CD4-positive, alpha-beta T cell treated with Interleukin-2 at 100 ng/mL for 4 hours (primary cell): ENCODE results near the gene SPNS1.

Source experiments
- DNase-seq: peaks from one replicate; pipeline ENCODE4 v3.0.0-alpha.2; 2020; ENCODE audit warnings: low spot score

SPNS1 gene

DNA sequence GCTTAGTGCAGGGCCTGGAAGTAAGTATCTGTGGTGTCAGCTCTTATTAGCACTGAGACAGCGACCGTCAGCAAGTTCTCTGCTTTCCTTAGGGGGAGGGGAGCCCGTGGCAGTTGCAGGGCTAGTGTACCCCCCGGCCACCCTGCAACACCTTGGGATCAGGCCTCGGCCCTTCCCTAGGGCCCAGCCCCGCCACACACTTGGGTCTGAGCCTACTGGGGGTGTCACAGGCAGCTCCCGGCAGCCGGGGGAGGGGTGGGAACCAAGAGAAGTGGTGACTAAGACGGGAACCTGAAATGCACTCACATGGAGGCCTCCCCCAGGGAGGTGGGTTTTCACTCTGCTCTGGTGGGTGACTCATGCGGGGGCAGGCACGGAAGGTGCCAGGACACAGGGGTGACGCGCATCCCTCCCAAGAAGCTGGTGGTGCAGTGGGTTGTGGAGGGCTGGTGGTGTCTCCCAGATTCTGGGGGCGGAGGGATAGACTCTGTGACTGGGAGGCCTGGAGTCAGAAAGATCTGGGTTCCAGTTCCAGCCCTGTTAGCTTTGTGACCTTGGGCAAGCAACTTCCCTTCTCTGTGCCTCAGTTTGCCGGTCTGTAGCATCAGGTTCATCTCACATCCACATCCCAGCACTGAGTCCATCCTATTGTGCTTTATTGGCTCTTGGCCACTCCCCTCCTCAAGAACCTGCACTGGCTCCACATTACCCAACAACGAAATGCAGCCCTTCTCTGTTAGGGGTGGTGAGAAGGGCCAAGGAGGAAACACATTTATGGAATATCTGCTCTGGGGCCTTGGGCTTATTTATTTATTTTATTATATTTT, 54.8 kb downstream of the SPNS1 start:
- peak; percentile 83 for DNase-seq

DNA sequence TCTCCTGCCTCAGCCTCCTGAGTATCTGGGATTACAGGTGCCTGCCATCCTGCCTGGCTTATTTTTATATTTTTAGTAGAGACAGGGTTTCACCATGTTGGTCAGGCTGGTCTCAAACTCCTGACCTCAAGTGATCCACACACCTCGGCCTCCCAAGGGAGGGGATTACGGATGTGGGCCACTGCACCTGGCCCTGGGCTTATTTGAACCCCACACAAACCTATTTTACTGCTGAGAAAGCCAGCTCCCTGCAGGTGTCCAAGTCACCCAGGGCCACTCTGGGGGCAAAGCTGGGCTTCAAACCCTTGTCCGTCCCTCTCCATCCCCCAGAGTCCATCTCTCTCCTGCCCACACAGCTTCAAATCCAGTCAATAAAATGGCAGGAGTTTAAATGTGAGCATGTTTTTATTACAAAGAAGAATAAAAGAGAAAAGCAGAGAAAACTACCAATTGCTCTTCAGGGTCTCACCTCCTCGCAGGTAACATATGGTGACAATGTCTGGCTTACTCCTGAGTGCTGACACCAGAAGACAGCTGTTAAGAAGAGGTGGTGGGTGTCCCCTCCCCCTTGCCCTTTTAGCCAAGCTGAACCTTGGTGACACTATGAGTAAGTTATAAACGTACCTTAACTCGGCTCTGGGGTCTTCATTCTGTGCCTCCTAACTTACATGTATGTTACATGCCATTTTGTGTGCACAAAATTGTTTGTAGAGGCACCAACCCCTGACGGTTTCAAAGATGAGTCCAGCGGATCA, 55.7 kb downstream of the SPNS1 start:
- DNase-seq: no peak
